Upper lobe of left lung (tissue), 6 donors: Measurements from ENCODE around the gene PLEKHG3. TPM values are rescaled to one million over a fixed set of nuclear protein-coding genes. Genes with fewer than 3 reads are reported as not detected.

ENCODE experiments used
- ATAC-seq, 2 donors: fragments of 200-7000 bp; cut with Tn5 transposase; one replicate each; pipeline ENCODE4 v1.9.1; 2022; ENCODE audit warnings: mild to moderate bottlenecking in 2 of 2, moderate library complexity in 2 of 2; ENCODE audit not compliant: low FRiP score in 2 of 2
- DNase-seq, 2 donors: peaks; one replicate each; pipeline ENCODE4 v3.0.0-alpha.2; 2019 to 2020
- H3K27ac ChIP-seq, 4 donors: fragments of 200-600 bp; sonication (generic); one replicate each; pipeline ENCODE4 v1.5.1; 2016 to 2019
- H3K27me3 ChIP-seq, 4 donors: fragments of 200-600 bp; sonication (generic); one replicate each; pipeline ENCODE4 v1.5.1; 2017 to 2019
- H3K36me3 ChIP-seq, 4 donors: fragments of 200-600 bp; sonication (generic); one replicate each; pipeline ENCODE4 v1.5.1; 2016 to 2019
- H3K4me1 ChIP-seq, 4 donors: fragments of 200-600 bp; sonication (generic); one replicate each; pipeline ENCODE4 v1.5.1; 2018 to 2019
- H3K4me3 ChIP-seq, 4 donors: fragments of 200-600 bp; sonication (generic); one replicate each; pipeline ENCODE4 v1.5.1; 2017 to 2019; ENCODE audit warnings: mild to moderate bottlenecking in 2 of 4, moderate library complexity in 1 of 4
- H3K9me3 ChIP-seq, 4 donors: fragments of 200-600 bp; sonication (generic); one replicate each; pipeline ENCODE4 v1.5.1; 2018 to 2019
- CTCF ChIP-seq, 6 experiments: fragments of 450-650 bp in 4 of 6; fragments of 200-600 bp in 2 of 6; sonication (generic) in 2 of 6; IDR thresholded peaks; one replicate each; pipeline ENCODE4 v1.5.1; 2016 to 2019; ENCODE audit warnings: antibody characterized with exemption in 6 of 6
- EP300 ChIP-seq, 4 donors: sonication (generic); formaldehyde crosslinking; IDR thresholded peaks; one replicate each; pipeline ENCODE4 v1.5.1; 2017; ENCODE audit warnings: antibody characterized with exemption in 4 of 4, control low read depth in 2 of 4
- POLR2A ChIP-seq, 4 donors: fragments of 450-650 bp; IDR thresholded peaks; one replicate each; pipeline ENCODE4 v1.5.1; 2016 to 2017; ENCODE audit warnings: antibody characterized with exemption in 4 of 4, mild to moderate bottlenecking in 2 of 4
- POLR2AphosphoS5 ChIP-seq, 2 donors: sonication (generic); formaldehyde crosslinking; IDR thresholded peaks; one replicate each; pipeline ENCODE4 v1.5.1; 2017; ENCODE audit warnings: antibody characterized with exemption in 2 of 2
- whole genome bisulfite sequencing, 2 donors: methylation state at CpG; one replicate each; pipeline ENCODE4 v1.1.5; 2017 to 2018; 5-methylcytosine and 5-hydroxymethylcytosine counted together
- total RNA-seq, 6 donors: library from RNA; depleted of rRNA in 4 of 6; stranded (reverse); fragments of >200 nt in 4 of 6; gene quantifications; one replicate each; pipeline versions ENCODE4 v1.1.0 to v1.2.1, GENCODE V29; 2016 to 2021
- donor health status: DM: no; HTN: no; CAD: no; lungs with moderate emphysema.
- donor health status: DM: no; HTN: yes; CAD: no; lungs with severe emphysema.

PLEKHG3 gene
- total RNA-seq, 6 donors from 2014 or later = 12.8 to 49.2 (median 34.8) TPM

- TF ChIP-seq EP300 (IDR thresholded peaks at IDR 0.05) (no peak), POLR2AphosphoS5 (IDR thresholded peaks at IDR 0.05) (no peak), POLR2A (IDR thresholded peaks at IDR 0.05) (no peak), CTCF (IDR thresholded peaks at IDR 0.05) (no peak)
- H3K9me3 ChIP-seq = no peaks in the 10 kb centered on the region
- no peak overlapping the region for H3K4me3 ChIP-seq
- 80 to 84% methylated on average over 5 of the region's 5 CpGs for WGBS, 2 donors
- DNase-seq (no peak), ATAC-seq (no peak)
- H3K4me1 ChIP-seq = peaks cover 0 to 8% (median 6%) of the 10 kb centered on the region in 4 donors
- H3K27ac ChIP-seq = no peak overlapping the region
- H3K36me3 ChIP-seq = no peaks in the 10 kb centered on the region
- no peaks in the 10 kb centered on the region for H3K27me3 ChIP-seq
Observed at GRCh38 chr14:64659366-64659765, 44.9 kb upstream of the PLEKHG3 start.

- Histone ChIP-seq H3K4me3 (no peak overlapping the region), H3K9me3 (no peaks in the 10 kb centered on the region), H3K36me3 (no peaks in the 10 kb centered on the region), H3K27me3 (no peaks in the 10 kb centered on the region), H3K4me1 (no peaks in the 10 kb centered on the region), H3K27ac (no peak overlapping the region)
- DNase-seq (no peak), ATAC-seq (no peak)
- WGBS, 2 donors = 72 to 76% methylated on average over 4 to 6 of the region's 6 CpGs
- no peak for TF ChIP-seq CTCF (IDR thresholded peaks at IDR 0.05)
Observed at GRCh38 chr14:64663174-64663573, 41.0 kb upstream of the PLEKHG3 start.

- no peak overlapping the region for H3K4me3 ChIP-seq
- no peaks in the 10 kb centered on the region for H3K9me3 ChIP-seq
- H3K36me3 ChIP-seq = no peaks in the 10 kb centered on the region
- no peaks in the 10 kb centered on the region for H3K27me3 ChIP-seq
- WGBS, 2 donors = 11 to 14% methylated on average over 3 of the region's 3 CpGs
- peak; percentile 44 to 71 (median 64) for TF ChIP-seq CTCF (IDR thresholded peaks at IDR 0.05)
- TF ChIP-seq EP300 (IDR thresholded peaks at IDR 0.05) = no peak
- no peak for DNase-seq
- peak; percentile 39 to 80 for ATAC-seq
- H3K27ac ChIP-seq = no peak overlapping the region
- peaks cover 0 to 11% (median 0%) of the 10 kb centered on the region in 4 donors for H3K4me1 ChIP-seq
Observed at GRCh38 chr14:64671591-64671990, 32.6 kb upstream of the PLEKHG3 start.

- Histone ChIP-seq H3K27me3 (no peaks in the 10 kb centered on the region), H3K36me3 (no peaks in the 10 kb centered on the region), H3K9me3 (no peaks in the 10 kb centered on the region), H3K4me3 (no peak overlapping the region), H3K27ac (peak overlapping the region; percentile 29 to 74 (median 52)), H3K4me1 (peaks cover 0 to 11% (median 0%) of the 10 kb centered on the region in 4 donors)
- no peak for TF ChIP-seq EP300 (IDR thresholded peaks at IDR 0.05)
- no peak for TF ChIP-seq POLR2AphosphoS5 (IDR thresholded peaks at IDR 0.05)
- no peak for TF ChIP-seq CTCF (IDR thresholded peaks at IDR 0.05)
- TF ChIP-seq POLR2A (IDR thresholded peaks at IDR 0.05) = no peak
- ATAC-seq (peak; percentile 6 to 22), DNase-seq (no peak)
- WGBS, 2 donors = 82 to 85% methylated on average over 8 of the region's 8 CpGs
Observed at GRCh38 chr14:64673316-64673715, 30.9 kb upstream of the PLEKHG3 start.

- no peak for TF ChIP-seq POLR2AphosphoS5 (IDR thresholded peaks at IDR 0.05)
- TF ChIP-seq CTCF (IDR thresholded peaks at IDR 0.05) = no peak
- no peak for TF ChIP-seq POLR2A (IDR thresholded peaks at IDR 0.05)
- no peak for TF ChIP-seq EP300 (IDR thresholded peaks at IDR 0.05)
- H3K9me3 ChIP-seq = no peaks in the 10 kb centered on the region
- peak in 1 of 2 donors; percentile 70 for DNase-seq
- no peaks in the 10 kb centered on the region for H3K27me3 ChIP-seq
- H3K36me3 ChIP-seq = no peaks in the 10 kb centered on the region
- H3K4me3 ChIP-seq = no peak overlapping the region
- ATAC-seq = peak; percentile 53 to 62
- H3K27ac ChIP-seq = peak overlapping the region; percentile 29 to 74 (median 52)
- peaks cover 0 to 11% (median 0%) of the 10 kb centered on the region in 4 donors for H3K4me1 ChIP-seq
- WGBS, 2 donors = 39 to 55% methylated on average over 6 of the region's 6 CpGs
Observed at GRCh38 chr14:64673748-64674147, 30.5 kb upstream of the PLEKHG3 start.
